LNCAP (cell line): ENCODE measurements around the gene FOXF1.

Experiments used
- CTCF ChIP-seq: fragments of 450-650 bp; IDR thresholded peaks from 2 replicates; pipeline ENCODE4 v1.5.1; 2017; ENCODE audit warnings: mild to moderate bottlenecking

Gene FOXF1

GRCh38 chr16:86538196-86538780 is 28.0 kb downstream of the FOXF1 start:
- no peak for TF ChIP-seq CTCF

GRCh38 chr16:86540894-86541293 is 30.6 kb downstream of the FOXF1 start:
- TF ChIP-seq CTCF: no peak

- no peak for TF ChIP-seq CTCF
These were observed 31.2 kb downstream of the FOXF1 start for GRCh38 chr16:86541560-86541959.

- no peak for TF ChIP-seq CTCF
These were observed 32.7 kb downstream of the FOXF1 start for GRCh38 chr16:86542756-86543750.

GRCh38 chr16:86545481-86545880 is 35.2 kb downstream of the FOXF1 start:
- TF ChIP-seq CTCF: no peak

- TF ChIP-seq CTCF: no peak
These were observed 35.8 kb downstream of the FOXF1 start for GRCh38 chr16:86545954-86546637.

GRCh38 chr16:86546638-86547013 is 36.3 kb downstream of the FOXF1 start:
- no peak for TF ChIP-seq CTCF
